NB4 (cell line): ENCODE measurements around the gene EIF6.

Experiments
- DNase-seq: peaks from one replicate; pipeline ENCODE4 v3.0.0; 2010; ENCODE audit warnings: low read depth
- H3K4me3 ChIP-seq: one replicate; pipeline ENCODE4 v1.5.1; 2011; ENCODE audit warnings: mild to moderate bottlenecking, low read depth, low read length, moderate library complexity
- CTCF ChIP-seq: IDR thresholded peaks from one replicate; pipeline ENCODE4 v1.5.1; 2012; ENCODE audit warnings: low read depth, low read length
- MAX ChIP-seq: IDR thresholded peaks from 2 replicates; pipeline ENCODE4 v1.6.1; 2011; ENCODE audit warnings: low read depth, low read length
- MYC ChIP-seq: IDR thresholded peaks from 2 replicates; pipeline ENCODE4 v1.6.1; 2011; ENCODE audit warnings: low read depth, low read length
- POLR2A ChIP-seq: IDR thresholded peaks from 2 replicates; pipeline ENCODE4 v1.6.1; 2011; ENCODE audit warnings: mild to moderate bottlenecking; ENCODE audit not compliant: insufficient read length; ENCODE audit errors: extremely low read depth

EIF6 gene

GRCh38 chr20:35303382-35303734 lies 18.8 kb upstream of the EIF6 start:
- TF ChIP-seq MAX (no peak), MYC (no peak)
- H3K4me3 ChIP-seq = no peak overlapping the region
- DNase-seq = no peak

GRCh38 chr20:35302421-35303335 lies 18.1 kb upstream of the EIF6 start:
- no peak overlapping the region for H3K4me3 ChIP-seq
- TF ChIP-seq POLR2A (no peak), MYC (no peak), MAX (no peak), CTCF (no peak)
- DNase-seq = no peak

GRCh38 chr20:35301426-35301825 lies 16.9 kb upstream of the EIF6 start:
- no peak overlapping the region for H3K4me3 ChIP-seq
- TF ChIP-seq CTCF = no peak
- TF ChIP-seq POLR2A = no peak
- TF ChIP-seq MAX = no peak
- no peak for TF ChIP-seq MYC
- no peak for DNase-seq

- DNase-seq = no peak
- TF ChIP-seq MYC = no peak
- TF ChIP-seq CTCF = no peak
- TF ChIP-seq MAX = no peak
- no peak for TF ChIP-seq POLR2A
These were observed 16.1 kb upstream of the EIF6 start for GRCh38 chr20:35300469-35301262.

GRCh38 chr20:35299780-35300179 lies 15.2 kb upstream of the EIF6 start:
- no peak overlapping the region for H3K4me3 ChIP-seq
- DNase-seq = no peak
- TF ChIP-seq CTCF (no peak), POLR2A (no peak)

More at GRCh38 chr20:35300469-35301262, 16.1 kb upstream of the EIF6 start:
- H3K4me3 ChIP-seq = no peak overlapping the region

GRCh38 chr20:35298264-35298663 lies 13.7 kb upstream of the EIF6 start:
- H3K4me3 ChIP-seq = no peak overlapping the region
- TF ChIP-seq POLR2A (no peak), MAX (no peak), MYC (no peak), CTCF (no peak)
- DNase-seq = no peak
